Measurements from ENCODE around the gene TMCC2. TPM values are rescaled to one million over a fixed set of nuclear protein-coding genes. Genes with fewer than 3 reads are reported as not detected.

The TMCC2 gene
- total and polyA plus RNA-seq, 2 of the 4 experiments (the other 2 are of a cell fraction), result 2.0 to 4.2 TPM

- H3K4me3 ChIP-seq (ENCODE audit: insufficient read depth, low read depth, low read length), result no peak overlapping the region
- H3K18ac ChIP-seq (ENCODE audit: low read depth, low read length), result no peak overlapping the region
- no peak overlapping the region for H4K5ac ChIP-seq (ENCODE audit: low read depth, low read length)
- TF ChIP-seq MXI1 (IDR thresholded peaks at IDR 0.05; ENCODE audit: borderline replicate concordance, low read depth, low read length), result no peak
- TF ChIP-seq RAD21 (IDR thresholded peaks at IDR 0.05; ENCODE audit: low read length), result no peak
- no peak for TF ChIP-seq CHD1 (IDR thresholded peaks at IDR 0.05; ENCODE audit: low read depth, low read length)
- no peak for TF ChIP-seq NFE2L2 (IDR thresholded peaks at IDR 0.05; ENCODE audit: low read depth, low read length)
- no peak for TF ChIP-seq RFX5 (IDR thresholded peaks at IDR 0.05; ENCODE audit: low read depth, low read length)
- TF ChIP-seq BHLHE40 (IDR thresholded peaks at IDR 0.05; ENCODE audit: low read depth, low read length), result no peak
- TF ChIP-seq SMC3 (IDR thresholded peaks at IDR 0.05; ENCODE audit: low read depth, low read length), result no peak
- no peak for TF ChIP-seq RCOR1 (IDR thresholded peaks at IDR 0.05; ENCODE audit: insufficient replicate concordance, low read length)
- TF ChIP-seq, protein P1, sequence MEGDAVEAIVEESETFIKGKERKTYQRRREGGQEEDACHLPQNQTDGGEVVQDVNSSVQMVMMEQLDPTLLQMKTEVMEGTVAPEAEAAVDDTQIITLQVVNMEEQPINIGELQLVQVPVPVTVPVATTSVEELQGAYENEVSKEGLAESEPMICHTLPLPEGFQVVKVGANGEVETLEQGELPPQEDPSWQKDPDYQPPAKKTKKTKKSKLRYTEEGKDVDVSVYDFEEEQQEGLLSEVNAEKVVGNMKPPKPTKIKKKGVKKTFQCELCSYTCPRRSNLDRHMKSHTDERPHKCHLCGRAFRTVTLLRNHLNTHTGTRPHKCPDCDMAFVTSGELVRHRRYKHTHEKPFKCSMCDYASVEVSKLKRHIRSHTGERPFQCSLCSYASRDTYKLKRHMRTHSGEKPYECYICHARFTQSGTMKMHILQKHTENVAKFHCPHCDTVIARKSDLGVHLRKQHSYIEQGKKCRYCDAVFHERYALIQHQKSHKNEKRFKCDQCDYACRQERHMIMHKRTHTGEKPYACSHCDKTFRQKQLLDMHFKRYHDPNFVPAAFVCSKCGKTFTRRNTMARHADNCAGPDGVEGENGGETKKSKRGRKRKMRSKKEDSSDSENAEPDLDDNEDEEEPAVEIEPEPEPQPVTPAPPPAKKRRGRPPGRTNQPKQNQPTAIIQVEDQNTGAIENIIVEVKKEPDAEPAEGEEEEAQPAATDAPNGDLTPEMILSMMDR (conservative IDR thresholded peaks at IDR 0.05; ENCODE audit: low read depth, low read length), result no peak
- no peak overlapping the region for H3K9ac ChIP-seq (ENCODE audit: low read depth, low read length)
- WGBS, 2 experiments (ENCODE audit: extremely low coverage in 2 of 2, insufficient read length in 1 of 2), result 78% methylated on average over 6 of the region's 12 CpGs; no CpG with 5 or more reads in 1 of the 2 experiments
- no peak overlapping the region for H3K56ac ChIP-seq (ENCODE audit: extremely low read depth, insufficient read depth, low read length)
- no peaks in the 10 kb centered on the region for H3K9me3 ChIP-seq (ENCODE audit: control insufficient read depth, insufficient read depth, low read length)
- H3K9me1 ChIP-seq (ENCODE audit: insufficient read depth, low read length), result peaks cover 4% of the 10 kb centered on the region; the same call in 1 of the 2 replicates
- no peak overlapping the region for H2AFZ ChIP-seq (replicated peaks; ENCODE audit: low read length, poor library complexity)
- BruUV-seq (replicated peaks), result no TSS peak
- no peak overlapping the region for H2BK15ac ChIP-seq (ENCODE audit: low read depth, low read length)
- no peak overlapping the region for H2BK5ac ChIP-seq (ENCODE audit: low read depth, low read length, poor library complexity, severe bottlenecking)
- no peak overlapping the region for H2AK5ac ChIP-seq (ENCODE audit: low read depth, low read length)
- no peak overlapping the region for H3K23ac ChIP-seq (ENCODE audit: low read depth, low read length)
- H3K79me1 ChIP-seq (ENCODE audit: low read depth in 1 of 2, low read length in 2 of 2), result no peaks in the 10 kb centered on the region; a peak in 1 of 4 replicates
- H3K36me3 ChIP-seq (ENCODE audit: control insufficient read depth, insufficient read depth, low read length), result 0 out of 2 replicates have a peak, but pooled peaks cover 2% of the 10 kb centered on the region
- no peak overlapping the region for H4K8ac ChIP-seq (ENCODE audit: low read depth in 2 of 2, low read length in 2 of 2)
- in situ Hi-C loops (cut with MboI; ENCODE audit: low sequenced_read_pairs), result no loop called here
- H3K4me2 ChIP-seq (ENCODE audit: low read depth, low read length), result no peak overlapping the region
- intact Hi-C loops (cut with micrococcal nuclease), result no loop called here
- H2BK20ac ChIP-seq (ENCODE audit: low read depth, low read length), result no peak overlapping the region
- no peak overlapping the region for H2BK120ac ChIP-seq (ENCODE audit: low read depth, low read length)
- peaks cover 8% of the 10 kb centered on the region for H3K4me1 ChIP-seq (ENCODE audit: control insufficient read depth, insufficient read depth, low read length)
- no peak overlapping the region for H3K27ac ChIP-seq (ENCODE audit: insufficient read depth, low read length)
- H3K4ac ChIP-seq (ENCODE audit: low read depth, low read length), result no peak overlapping the region
- ATAC-seq (ENCODE audit: low read depth) (no peak), DNase-seq (no peak)
- H3K27me3 ChIP-seq (ENCODE audit: control insufficient read depth, insufficient read depth, low read length), result no peaks in the 10 kb centered on the region
- H4K20me1 ChIP-seq (ENCODE audit: insufficient read depth, low read length), result no peaks in the 10 kb centered on the region
- dilution Hi-C loops (cut with HindIII; ENCODE audit: low sequenced_read_pairs, unreplicated experiment), result no loop called here
- ChIA-PET POLR2A (ENCODE audit: unreplicated experiment) (interaction anchor here (0.5 kb wide), 1 partner anchor 61 kb away, joined by 7 read pairs; no protein-coding TSS in a partner anchor), CTCF (interaction anchor here (1.1 to 2.5 kb wide), 2 partner anchors 18 kb away, joined by 4 to 7 read pairs; no protein-coding TSS in a partner anchor)
- H3K14ac ChIP-seq (replicated peaks; ENCODE audit: low read depth, low read length), result no peak overlapping the region
- H4K91ac ChIP-seq (ENCODE audit: insufficient read depth, low read depth, low read length), result no peak overlapping the region
- no peak overlapping the region for H2AK9ac ChIP-seq (replicated peaks; ENCODE audit: low read depth, low read length, poor library complexity)
Measured at GRCh38 chr1:205237526-205238484, 10.1 kb downstream of the TMCC2 start.
